SJSA1 (cell line): Measurements from ENCODE around the gene NPHP1. TPM values are rescaled to one million over a fixed set of nuclear protein-coding genes. Genes with fewer than 3 reads are reported as not detected.

Experiments
- DNase-seq, 2 experiments: peaks; one replicate each; pipeline ENCODE4 v3.0.0-alpha.2; 2015 to 2020; ENCODE audit warnings: low spot score in 2 of 2, low read depth in 1 of 2
- H3K27ac ChIP-seq: fragments of 250-450 bp; sonication (Bioruptor Pico); 2 replicates; pipeline ENCODE4 v1.5.1; 2020; ENCODE audit warnings: mild to moderate bottlenecking, moderate library complexity
- H3K27me3 ChIP-seq: fragments of 250-450 bp; sonication (Bioruptor Pico); replicated peaks from 2 replicates; pipeline ENCODE4 v1.5.1; 2020; ENCODE audit warnings: mild to moderate bottlenecking, moderate library complexity
- H3K36me3 ChIP-seq: fragments of 250-450 bp; sonication (Bioruptor Pico); 2 replicates; pipeline ENCODE4 v1.5.1; 2020; ENCODE audit warnings: mild to moderate bottlenecking
- H3K4me1 ChIP-seq: fragments of 250-450 bp; sonication (Bioruptor Pico); replicated peaks from 2 replicates; pipeline ENCODE4 v1.6.1; 2021; ENCODE audit warnings: mild to moderate bottlenecking
- H3K4me3 ChIP-seq: fragments of 250-450 bp; sonication (Bioruptor Pico); 2 replicates; pipeline ENCODE4 v1.5.1; 2020; ENCODE audit warnings: mild to moderate bottlenecking
- H3K9me3 ChIP-seq: fragments of 250-450 bp; sonication (Bioruptor Pico); replicated peaks from 2 replicates; pipeline ENCODE4 v1.5.1; 2020; ENCODE audit warnings: mild to moderate bottlenecking
- total RNA-seq: library from RNA; depleted of rRNA; stranded (reverse); fragments of >200 nt; shearing (Covaris generic); gene quantifications from 2 replicates; pipeline ENCODE4 v1.2.3, GENCODE V29; 2014

NPHP1 gene
- total RNA-seq, 1 experiment from 2014 or later = 6.8 TPM

GRCh38 chr2:110131166-110131565 lies 73.6 kb downstream of the NPHP1 start:
- Histone ChIP-seq H3K27ac (no peak overlapping the region), H3K4me3 (no peak overlapping the region), H3K27me3 (no peaks in the 10 kb centered on the region; the same call in 1 of the 2 replicates), H3K36me3 (no peaks in the 10 kb centered on the region), H3K4me1 (no peaks in the 10 kb centered on the region), H3K9me3 (no peaks in the 10 kb centered on the region)
- DNase-seq = no peak

GRCh38 chr2:110130757-110131156 lies 74.1 kb downstream of the NPHP1 start:
- H3K27me3 ChIP-seq = no peaks in the 10 kb centered on the region; the same call in 1 of the 2 replicates
- H3K4me1 ChIP-seq = no peaks in the 10 kb centered on the region
- no peaks in the 10 kb centered on the region for H3K9me3 ChIP-seq
- H3K27ac ChIP-seq = no peak overlapping the region
- no peaks in the 10 kb centered on the region for H3K36me3 ChIP-seq
- H3K4me3 ChIP-seq = no peak overlapping the region
- DNase-seq = no peak

GRCh38 chr2:110126906-110127305 lies 77.9 kb downstream of the NPHP1 start:
- no peak overlapping the region for H3K4me3 ChIP-seq
- no peaks in the 10 kb centered on the region for H3K4me1 ChIP-seq
- H3K27me3 ChIP-seq = no peaks in the 10 kb centered on the region; the same call in 1 of the 2 replicates
- H3K9me3 ChIP-seq = no peaks in the 10 kb centered on the region
- H3K27ac ChIP-seq = no peak overlapping the region
- no peaks in the 10 kb centered on the region for H3K36me3 ChIP-seq
- no peak for DNase-seq

GRCh38 chr2:110126086-110126773 lies 78.6 kb downstream of the NPHP1 start:
- no peak overlapping the region for H3K4me3 ChIP-seq
- no peaks in the 10 kb centered on the region; the same call in 1 of the 2 replicates for H3K27me3 ChIP-seq
- no peak for DNase-seq
- no peak overlapping the region for H3K27ac ChIP-seq
- no peaks in the 10 kb centered on the region for H3K9me3 ChIP-seq
- H3K4me1 ChIP-seq = no peaks in the 10 kb centered on the region
- no peaks in the 10 kb centered on the region for H3K36me3 ChIP-seq

- H3K4me1 ChIP-seq = no peaks in the 10 kb centered on the region
- DNase-seq = no peak
- no peaks in the 10 kb centered on the region for H3K9me3 ChIP-seq
- H3K27ac ChIP-seq = no peak overlapping the region
- no peak overlapping the region for H3K4me3 ChIP-seq
- no peaks in the 10 kb centered on the region for H3K36me3 ChIP-seq
- no peaks in the 10 kb centered on the region for H3K27me3 ChIP-seq
These were observed 79.7 kb downstream of the NPHP1 start for GRCh38 chr2:110124939-110125691.

GRCh38 chr2:110124038-110124825 lies 80.6 kb downstream of the NPHP1 start:
- no peak overlapping the region for H3K27ac ChIP-seq
- H3K4me1 ChIP-seq = no peaks in the 10 kb centered on the region
- H3K27me3 ChIP-seq = no peaks in the 10 kb centered on the region
- no peaks in the 10 kb centered on the region for H3K36me3 ChIP-seq
- no peak for DNase-seq
- no peak overlapping the region for H3K4me3 ChIP-seq
- H3K9me3 ChIP-seq = no peaks in the 10 kb centered on the region

GRCh38 chr2:110121592-110121991 lies 83.2 kb downstream of the NPHP1 start:
- H3K9me3 ChIP-seq = no peaks in the 10 kb centered on the region
- H3K27ac ChIP-seq = no peak overlapping the region
- no peaks in the 10 kb centered on the region for H3K36me3 ChIP-seq
- H3K27me3 ChIP-seq = no peaks in the 10 kb centered on the region
- H3K4me3 ChIP-seq = no peak overlapping the region
- no peak for DNase-seq
- H3K4me1 ChIP-seq = no peaks in the 10 kb centered on the region

GRCh38 chr2:110121052-110121334 lies 83.8 kb downstream of the NPHP1 start:
- no peak for DNase-seq
- H3K27me3 ChIP-seq = no peaks in the 10 kb centered on the region

GRCh38 chr2:110120171-110121051 lies 84.4 kb downstream of the NPHP1 start:
- Histone ChIP-seq H3K27me3 (no peaks in the 10 kb centered on the region), H3K27ac (no peak overlapping the region), H3K4me1 (no peaks in the 10 kb centered on the region), H3K36me3 (no peaks in the 10 kb centered on the region), H3K9me3 (no peaks in the 10 kb centered on the region), H3K4me3 (no peak overlapping the region)
- no peak for DNase-seq

More at GRCh38 chr2:110121052-110121334, 83.8 kb downstream of the NPHP1 start:
- Histone ChIP-seq H3K27ac (no peak overlapping the region), H3K4me1 (no peaks in the 10 kb centered on the region), H3K9me3 (no peaks in the 10 kb centered on the region), H3K36me3 (no peaks in the 10 kb centered on the region), H3K4me3 (no peak overlapping the region)

- H3K4me3 ChIP-seq = no peak overlapping the region
- no peaks in the 10 kb centered on the region for H3K9me3 ChIP-seq
- no peak for DNase-seq
- no peak overlapping the region for H3K27ac ChIP-seq
- no peaks in the 10 kb centered on the region for H3K27me3 ChIP-seq
- H3K4me1 ChIP-seq = no peaks in the 10 kb centered on the region
- no peaks in the 10 kb centered on the region for H3K36me3 ChIP-seq
These were observed 88.6 kb downstream of the NPHP1 start for GRCh38 chr2:110116033-110116710.

GRCh38 chr2:110115291-110116032 lies 89.4 kb downstream of the NPHP1 start, which contains the start of gene MALL:
Gene MALL, minus strand, starts transcription at chr2:110115822. Its CDS starts 30 bp downstream, at chr2:110115792.
- H3K27ac ChIP-seq = no peak within 1 kb of the TSS
- H3K4me1 ChIP-seq = no peaks in the 10 kb centered on the region
- H3K9me3 ChIP-seq = no peaks in the 10 kb centered on the region
- H3K4me3 ChIP-seq = no peak within 1 kb of the TSS
- no peaks in the 10 kb centered on the region for H3K27me3 ChIP-seq
- no peak for DNase-seq
- H3K36me3 ChIP-seq = no peaks in the 10 kb centered on the region

GRCh38 chr2:110114831-110115255 lies 90.0 kb downstream of the NPHP1 start:
- no peak overlapping the region for H3K4me3 ChIP-seq
- H3K9me3 ChIP-seq = no peaks in the 10 kb centered on the region
- no peaks in the 10 kb centered on the region for H3K36me3 ChIP-seq
- H3K4me1 ChIP-seq = no peaks in the 10 kb centered on the region
- no peaks in the 10 kb centered on the region for H3K27me3 ChIP-seq
- H3K27ac ChIP-seq = no peak overlapping the region
- DNase-seq = no peak
